ENCODE results near the gene OR4A15.

Gene OR4A15

GRCh38 chr11:55367674-55368073 is at the start of gene OR4A15:
Gene OR4A15, plus strand, starts transcription at chr11:55367974. Its CDS starts 0 bp downstream, at chr11:55367974.
- no peak within 1 kb of the TSS for H3K4me3 ChIP-seq (ENCODE audit: low read depth, low read length)
- DNase-seq (ENCODE audit: low read depth): no peak

GRCh38 chr11:55324500-55324899 is 43.3 kb upstream of the OR4A15 start:
- no peak overlapping the region for H3K4me3 ChIP-seq (ENCODE audit: low read depth, low read length)
- DNase-seq (ENCODE audit: low read depth): no peak

GRCh38 chr11:55342901-55343300 is 24.9 kb upstream of the OR4A15 start, which contains the start of gene OR4A16:
Gene OR4A16, plus strand, starts transcription at chr11:55343201. Its CDS starts 0 bp downstream, at chr11:55343201.
- no peak within 1 kb of the TSS for H3K4me3 ChIP-seq (ENCODE audit: low read depth, low read length)
- DNase-seq (ENCODE audit: low read depth): no peak

DNA sequence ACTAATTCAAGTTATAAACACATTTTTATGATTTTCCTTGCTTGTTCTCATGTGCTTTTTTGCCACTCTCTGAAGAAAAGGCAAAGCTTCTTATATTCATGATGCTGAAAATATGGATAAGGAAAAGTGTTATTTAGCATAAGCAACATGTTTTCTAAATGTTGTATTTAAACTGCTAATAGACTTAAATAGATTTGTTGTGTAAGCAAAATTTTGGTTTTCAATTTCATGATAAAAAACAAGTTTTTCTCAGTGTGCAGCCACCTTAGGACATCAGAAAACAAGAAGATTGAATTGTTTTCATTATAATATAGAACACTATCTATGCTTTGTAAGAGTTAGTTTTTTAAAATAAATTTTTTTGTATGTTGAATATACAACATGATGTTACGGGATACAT is 22.5 kb upstream of the OR4A15 start:
- no peak for DNase-seq (ENCODE audit: low read depth)
- H3K4me3 ChIP-seq (ENCODE audit: low read depth, low read length): no peak overlapping the region

- no peak overlapping the region for H3K4me3 ChIP-seq (ENCODE audit: low read depth, low read length)
- no peak for DNase-seq (ENCODE audit: low read depth)
Measured at GRCh38 chr11:55349032-55349431, 18.7 kb upstream of the OR4A15 start.

- H3K4me3 ChIP-seq (ENCODE audit: low read depth, low read length): no peak overlapping the region
- DNase-seq (ENCODE audit: low read depth): no peak
Measured at GRCh38 chr11:55357560-55358184, 10.1 kb upstream of the OR4A15 start.

DNA sequence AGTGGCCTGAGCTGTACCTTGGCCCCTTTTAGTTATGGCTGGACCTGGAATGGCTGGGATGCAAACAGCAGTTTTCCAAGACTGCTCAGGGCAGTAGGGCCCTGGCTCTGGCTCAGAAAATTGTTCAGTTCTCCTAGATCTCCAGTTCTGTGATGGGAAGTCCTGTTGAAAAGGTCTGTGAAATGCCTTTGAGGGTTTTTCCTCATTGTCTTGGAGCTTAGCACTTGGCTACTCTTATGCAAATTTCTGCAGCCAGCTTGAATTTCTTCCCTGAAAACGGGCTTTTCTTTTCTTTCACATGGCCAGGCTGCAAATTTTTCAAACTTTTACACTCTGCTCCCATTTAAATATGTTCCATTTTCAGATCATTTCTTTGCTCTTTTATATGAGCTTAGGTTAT is 33.2 kb downstream of the OR4A15 start:
- no peak overlapping the region for H3K4me3 ChIP-seq (ENCODE audit: low read depth, low read length)
- DNase-seq (ENCODE audit: low read depth): no peak

All from skeletal muscle cell (primary cell).